ENCODE data around the gene REEP3. TPM values are rescaled to one million over a fixed set of nuclear protein-coding genes. Genes with fewer than 3 reads are reported as not detected.

REEP3 gene
- total and polyA plus RNA-seq, 2 of the 8 experiments (the other 6 are each of a cell fraction or from before 2014, with no cell fraction given): 5.8 to 31.5 TPM

- Histone ChIP-seq H3K27ac (ENCODE audit: low read depth, low read length) (no peak overlapping the region), H3K4me3 (ENCODE audit: extremely low read depth in 1 of 4, insufficient read depth in 2 of 4, low read depth in 3 of 4, low read length in 4 of 4) (no peak overlapping the region), H2BK12ac (ENCODE audit: low read depth, low read length) (no peak overlapping the region), H2BK15ac (ENCODE audit: low read length) (no peak overlapping the region), H2AFZ (ENCODE audit: low read length) (no peak overlapping the region), H3K4ac (replicated peaks; ENCODE audit: insufficient read length, low read depth, low read length) (no peak overlapping the region), H2AK5ac (ENCODE audit: low read depth, low read length) (no peak overlapping the region), H3K27me3 (replicated peaks in 1 of 4; ENCODE audit: control insufficient read depth in 3 of 4, extremely low read depth in 1 of 4, insufficient read depth in 3 of 4, low read length in 3 of 4) (no peaks in the 10 kb centered on the region), H3K23me2 (ENCODE audit: low read depth, low read length) (no peaks in the 10 kb centered on the region), H4K91ac (replicated peaks; ENCODE audit: insufficient read length, low read length) (no peak overlapping the region), H3K36me3 (ENCODE audit: control insufficient read depth in 2 of 4, insufficient read depth in 4 of 4, low read length in 3 of 4) (peaks cover 0 to 4% (median 0%) of the 10 kb centered on the region in 4 experiments; a peak in 2 of 8 replicates), H3K9ac (replicated peaks in 1 of 4; ENCODE audit: extremely low read depth in 1 of 4, low read depth in 3 of 4, low read length in 3 of 4) (no peak overlapping the region), H3K23ac (ENCODE audit: insufficient read length) (no peak overlapping the region), H3K14ac (ENCODE audit: insufficient read length) (no peak overlapping the region), H4K8ac (ENCODE audit: extremely low read depth, insufficient read depth, low read length) (no peak overlapping the region), H3K56ac (replicated peaks; ENCODE audit: insufficient read length, low read depth, low read length) (no peak overlapping the region), H3K79me2 (ENCODE audit: control insufficient read depth in 1 of 2, insufficient read depth in 2 of 2, low read length in 2 of 2) (no peaks in the 10 kb centered on the region), H4K20me1 (replicated peaks in 1 of 2; ENCODE audit: control insufficient read depth in 1 of 2, insufficient read depth in 2 of 2, low read length in 2 of 2) (no peaks in the 10 kb centered on the region), H3K4me2 (ENCODE audit: insufficient read depth in 1 of 2, low read depth in 2 of 2, low read length in 2 of 2) (no peak overlapping the region), H2BK5ac (ENCODE audit: low read depth, low read length) (no peak overlapping the region), H4K5ac (ENCODE audit: insufficient read length, low read depth, low read length) (no peak overlapping the region), H2BK120ac (replicated peaks; ENCODE audit: low read depth, low read length) (no peak overlapping the region), H2BK20ac (ENCODE audit: low read length) (no peak overlapping the region), H3K18ac (ENCODE audit: extremely low read depth, low read length) (no peak overlapping the region), H3K79me1 (ENCODE audit: low read depth, low read length) (no peaks in the 10 kb centered on the region; the same call in 1 of the 2 replicates), H3K9me3 (ENCODE audit: insufficient read depth in 2 of 2, low read depth in 1 of 2, low read length in 1 of 2) (no peaks in the 10 kb centered on the region), H3K4me1 (replicated peaks in 1 of 4; ENCODE audit: control insufficient read depth in 3 of 4, insufficient read depth in 4 of 4, low read length in 3 of 4) (peaks cover 0 to 3% (median under 1%) of the 10 kb centered on the region in 4 experiments; a peak in 2 of 7 replicates)
- FAIRE-seq: no peak
- WGBS, 2 experiments (ENCODE audit: extremely low coverage in 1 of 2, insufficient coverage in 1 of 2, insufficient read length in 1 of 2, insufficient replicate concordance in 2 of 2, low coverage in 1 of 2, low lambda C conversion rate in 2 of 2, missing lambda C conversion rate in 1 of 2): 96% methylated on average over 1 of the region's 1 CpG; no CpG with 5 or more reads in 1 of the 2 experiments
- POLR2A ChIA-PET (ENCODE audit: partially characterized antibody): no interaction called here
- CTCF ChIA-PET (ENCODE audit: partially characterized antibody): interaction anchor here (0.9 kb wide), 1 partner anchor 14 kb away, joined by 3 read pairs; no protein-coding TSS in a partner anchor
- no peak for DNase-seq (ENCODE audit: low read depth in 1 of 2, low spot score in 2 of 2)
Observed at GRCh38 chr10:63576501-63576900, 55.3 kb downstream of the REEP3 start.

Measured in H1 (cell line).